HEK293 (cell line): ENCODE measurements around the gene U2AF1.
"Not testable (repeated sequence)": the region's sequence is repeated elsewhere in the genome, so short reads cannot be mapped to it uniquely, and the experiment has no call there.

Experiments used
- ZNF10 ChIP-seq: fragments of 450-650 bp; formaldehyde crosslinking; IDR thresholded peaks from 2 replicates; pipeline ENCODE4 v1.5.1; 2017; ENCODE audit warnings: missing biosample characterization, missing genetic modification characterization
- TF ChIP-seq, protein P1 (sequence below): fragments of 450-650 bp; formaldehyde crosslinking; IDR thresholded peaks from 2 replicates; pipeline ENCODE4 v1.5.1; 2016; ENCODE audit warnings: missing biosample characterization, missing genetic modification characterization

GRCh38 chr21:43138944-43139343, 31.6 kb upstream of the U2AF1 start:
- TF ChIP-seq, protein P1, sequence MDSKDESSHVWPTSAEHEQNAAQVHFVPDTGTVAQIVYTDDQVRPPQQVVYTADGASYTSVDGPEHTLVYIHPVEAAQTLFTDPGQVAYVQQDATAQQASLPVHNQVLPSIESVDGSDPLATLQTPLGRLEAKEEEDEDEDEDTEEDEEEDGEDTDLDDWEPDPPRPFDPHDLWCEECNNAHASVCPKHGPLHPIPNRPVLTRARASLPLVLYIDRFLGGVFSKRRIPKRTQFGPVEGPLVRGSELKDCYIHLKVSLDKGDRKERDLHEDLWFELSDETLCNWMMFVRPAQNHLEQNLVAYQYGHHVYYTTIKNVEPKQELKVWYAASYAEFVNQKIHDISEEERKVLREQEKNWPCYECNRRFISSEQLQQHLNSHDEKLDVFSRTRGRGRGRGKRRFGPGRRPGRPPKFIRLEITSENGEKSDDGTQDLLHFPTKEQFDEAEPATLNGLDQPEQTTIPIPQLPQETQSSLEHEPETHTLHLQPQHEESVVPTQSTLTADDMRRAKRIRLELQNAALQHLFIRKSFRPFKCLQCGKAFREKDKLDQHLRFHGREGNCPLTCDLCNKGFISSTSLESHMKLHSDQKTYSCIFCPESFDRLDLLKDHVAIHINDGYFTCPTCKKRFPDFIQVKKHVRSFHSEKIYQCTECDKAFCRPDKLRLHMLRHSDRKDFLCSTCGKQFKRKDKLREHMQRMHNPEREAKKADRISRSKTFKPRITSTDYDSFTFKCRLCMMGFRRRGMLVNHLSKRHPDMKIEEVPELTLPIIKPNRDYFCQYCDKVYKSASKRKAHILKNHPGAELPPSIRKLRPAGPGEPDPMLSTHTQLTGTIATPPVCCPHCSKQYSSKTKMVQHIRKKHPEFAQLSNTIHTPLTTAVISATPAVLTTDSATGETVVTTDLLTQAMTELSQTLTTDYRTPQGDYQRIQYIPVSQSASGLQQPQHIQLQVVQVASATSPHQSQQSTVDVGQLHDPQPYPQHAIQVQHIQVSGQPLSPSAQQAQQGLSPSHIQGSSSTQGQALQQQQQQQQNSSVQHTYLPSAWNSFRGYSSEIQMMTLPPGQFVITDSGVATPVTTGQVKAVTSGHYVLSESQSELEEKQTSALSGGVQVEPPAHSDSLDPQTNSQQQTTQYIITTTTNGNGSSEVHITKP (tag by site-specific recombination), result not testable (repeated sequence)
- TF ChIP-seq ZNF10 (tag by site-specific recombination), result not testable (repeated sequence)
